Urinary bladder (tissue), 4 donors: ENCODE measurements around the gene DYNC1I2. TPM values are rescaled to one million over a fixed set of nuclear protein-coding genes. Genes with fewer than 3 reads are reported as not detected.

Experiments
- DNase-seq: peaks from one replicate; pipeline ENCODE4 v3.0.0-alpha.2; 2015; ENCODE audit errors: extremely low spot score
- H3K27ac ChIP-seq: one replicate; pipeline ENCODE4 v1.5.1; 2013; ENCODE audit warnings: low read depth, mild to moderate bottlenecking, moderate library complexity
- H3K36me3 ChIP-seq: one replicate; pipeline ENCODE4 v1.6.1; 2013; ENCODE audit warnings: mild to moderate bottlenecking, moderate library complexity; ENCODE audit not compliant: insufficient read depth
- H3K4me1 ChIP-seq: one replicate; pipeline ENCODE4 v1.6.1; 2013; ENCODE audit warnings: mild to moderate bottlenecking, moderate library complexity; ENCODE audit not compliant: insufficient read depth
- H3K4me3 ChIP-seq: one replicate; pipeline ENCODE4 v1.5.1; 2013; ENCODE audit warnings: low read depth, low read length
- WGBS: extraction: QIAGEN DNeasy Blood & Tissue Kit; methylation state at CpG from one replicate; pipeline ENCODE4 v1.1.7; 2013; 5-methylcytosine and 5-hydroxymethylcytosine counted together
- polyA plus RNA-seq: library from polyadenylated mRNA; stranded (reverse); fragments of 200-250 nt; gene quantifications from one replicate; pipeline ENCODE4 v1.2.3, GENCODE V29; 2013
- total RNA-seq: library from RNA; depleted of rRNA; stranded (reverse); fragments of >200 nt; gene quantifications from one replicate; pipeline ENCODE4 v1.2.3, GENCODE V29; 2014
- donor health status: healthy with polysubstance abuse.
- donor health status: healthy.

DYNC1I2 gene
- total and polyA plus RNA-seq, 2 donors: 105 to 147 TPM

DNA sequence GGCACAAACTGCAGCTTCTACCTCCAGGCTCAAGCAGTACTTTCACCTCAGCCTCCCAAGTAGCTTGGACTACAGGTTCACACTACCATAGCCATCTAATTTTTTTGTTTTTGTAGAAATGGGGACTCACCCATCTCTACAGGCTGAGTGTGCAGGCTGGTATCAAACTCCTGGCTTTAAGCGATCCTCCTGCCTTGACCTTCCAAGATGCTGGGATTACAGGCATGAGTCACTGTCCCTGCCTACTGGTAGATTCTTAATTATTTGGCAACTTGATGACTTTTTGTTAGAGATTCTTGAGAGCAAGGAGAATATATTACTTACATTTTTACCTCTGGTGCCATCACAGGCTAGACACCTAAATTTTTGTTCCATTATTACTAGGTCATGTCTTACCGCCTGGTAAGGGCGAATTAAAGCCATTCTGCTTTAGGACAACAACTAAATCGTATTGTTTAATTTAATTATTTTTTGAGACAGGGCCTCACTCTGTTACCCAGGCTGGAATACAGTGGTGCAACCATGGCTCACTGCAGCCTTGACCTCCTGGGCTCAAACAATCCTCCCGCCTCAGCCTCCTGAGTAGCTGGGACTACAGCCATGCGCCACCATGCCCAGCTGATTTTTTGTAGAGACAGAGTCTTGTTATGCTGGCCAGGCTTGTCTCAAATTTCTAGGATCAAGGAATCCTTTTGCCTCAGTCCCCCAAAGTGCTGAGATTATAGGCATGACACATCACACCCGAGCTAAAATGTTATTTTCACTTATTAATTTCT lies 15.7 kb downstream of the DYNC1I2 start:
- Histone ChIP-seq H3K27ac (no peak overlapping the region), H3K4me1 (no peaks in the 10 kb centered on the region), H3K4me3 (no peak overlapping the region), H3K36me3 (no peaks in the 10 kb centered on the region)
- WGBS: 90% methylated on average over 7 of the region's 7 CpGs
- no peak for DNase-seq

DNA sequence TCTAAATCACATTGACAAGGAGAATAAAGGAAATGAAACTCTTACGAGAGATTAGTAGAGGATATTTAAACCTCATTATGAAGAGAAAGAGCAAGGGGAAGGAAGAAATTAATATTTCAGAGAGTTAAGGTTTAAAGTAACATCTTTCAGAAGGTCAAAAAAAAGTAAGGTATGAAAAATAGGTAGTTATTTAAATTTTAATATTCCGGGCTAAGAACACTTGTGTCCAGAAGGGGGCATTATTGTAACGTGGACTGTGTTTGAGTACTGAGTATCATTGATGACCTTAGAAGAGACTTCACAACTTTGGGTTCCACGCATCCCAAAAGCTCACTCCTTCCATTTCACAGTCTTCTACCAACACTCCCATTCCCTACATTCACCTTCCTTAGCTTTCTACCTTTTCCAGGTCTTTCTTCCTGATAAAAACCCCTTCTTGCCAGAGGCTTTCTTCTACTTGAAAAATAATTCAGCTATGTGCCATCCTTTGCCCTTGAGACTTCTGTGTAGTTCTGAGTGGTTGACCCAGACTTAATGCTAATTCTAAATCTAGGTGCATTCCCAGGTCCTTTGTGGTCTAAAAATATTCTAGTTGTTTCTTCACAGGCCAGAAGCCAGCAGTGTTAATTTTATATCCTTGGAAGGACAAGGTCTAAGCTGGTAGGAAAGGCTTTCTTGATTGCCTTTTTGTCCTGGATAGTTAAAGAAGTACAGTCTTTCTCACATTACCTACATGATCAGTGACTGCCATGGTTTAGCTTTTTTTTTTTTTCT lies 16.5 kb downstream of the DYNC1I2 start:
- DNase-seq: no peak
- Histone ChIP-seq H3K27ac (no peak overlapping the region), H3K36me3 (no peaks in the 10 kb centered on the region), H3K4me1 (no peaks in the 10 kb centered on the region), H3K4me3 (no peak overlapping the region)
- 65% methylated on average over 4 of the region's 4 CpGs for WGBS

DNA sequence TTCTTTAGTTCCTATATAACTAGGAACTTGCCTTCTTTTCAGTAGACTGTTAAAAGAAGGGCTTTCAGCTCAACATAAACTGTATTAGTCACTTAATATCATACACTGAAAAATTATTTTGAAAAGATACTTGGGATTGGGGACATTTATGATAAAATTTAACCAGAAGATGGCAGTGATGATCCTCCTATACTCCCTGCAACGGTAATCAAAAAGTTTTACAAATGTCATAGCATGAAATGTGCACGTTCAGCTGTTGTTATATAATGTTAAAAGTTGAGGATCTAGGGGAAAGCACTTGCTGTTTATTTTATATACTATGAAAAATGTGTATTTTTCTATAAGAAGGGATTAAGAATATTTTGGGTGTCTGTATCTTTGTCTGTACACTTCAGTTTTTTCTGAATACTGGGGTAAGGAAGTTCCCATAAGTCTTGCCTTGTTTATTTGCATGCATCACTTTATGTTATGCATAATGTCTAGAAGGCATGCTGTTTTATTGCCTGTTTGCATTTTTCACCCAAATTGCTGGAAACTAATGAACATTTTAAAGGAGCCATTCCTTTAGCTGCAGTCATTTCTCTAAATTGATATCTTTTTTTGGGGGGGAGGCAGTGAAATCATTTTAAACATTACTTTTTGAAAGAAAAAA lies 19.0 kb downstream of the DYNC1I2 start:
- H3K27ac ChIP-seq: no peak overlapping the region
- no peak for DNase-seq
- no peak overlapping the region for H3K4me3 ChIP-seq
- H3K36me3 ChIP-seq: no peaks in the 10 kb centered on the region
- WGBS: 14% methylated on average over 2 of the region's 2 CpGs
- no peaks in the 10 kb centered on the region for H3K4me1 ChIP-seq

DNA sequence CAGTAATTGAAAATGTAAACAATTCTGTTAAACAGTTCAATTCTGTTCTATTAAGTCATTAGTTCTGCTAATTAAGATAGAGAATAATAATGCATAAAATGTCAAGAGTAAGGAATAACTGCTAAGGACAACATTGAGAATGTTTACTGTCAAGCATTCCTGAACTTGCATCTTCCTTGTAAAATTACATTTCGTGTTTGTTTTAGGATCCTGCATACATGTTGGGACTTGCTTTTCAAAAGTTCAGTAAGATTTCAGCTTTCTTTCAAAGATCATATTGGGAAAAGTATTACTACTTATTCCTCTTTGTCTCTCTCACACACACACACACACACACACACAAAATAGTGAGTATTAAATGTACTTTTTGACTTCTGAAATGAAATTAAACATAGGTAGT lies 20.5 kb downstream of the DYNC1I2 start:
- H3K27ac ChIP-seq: no peak overlapping the region
- no peaks in the 10 kb centered on the region for H3K36me3 ChIP-seq
- no peaks in the 10 kb centered on the region for H3K4me1 ChIP-seq
- WGBS: 63% methylated on average over 1 of the region's 1 CpG
- no peak overlapping the region for H3K4me3 ChIP-seq
- no peak for DNase-seq

DNA sequence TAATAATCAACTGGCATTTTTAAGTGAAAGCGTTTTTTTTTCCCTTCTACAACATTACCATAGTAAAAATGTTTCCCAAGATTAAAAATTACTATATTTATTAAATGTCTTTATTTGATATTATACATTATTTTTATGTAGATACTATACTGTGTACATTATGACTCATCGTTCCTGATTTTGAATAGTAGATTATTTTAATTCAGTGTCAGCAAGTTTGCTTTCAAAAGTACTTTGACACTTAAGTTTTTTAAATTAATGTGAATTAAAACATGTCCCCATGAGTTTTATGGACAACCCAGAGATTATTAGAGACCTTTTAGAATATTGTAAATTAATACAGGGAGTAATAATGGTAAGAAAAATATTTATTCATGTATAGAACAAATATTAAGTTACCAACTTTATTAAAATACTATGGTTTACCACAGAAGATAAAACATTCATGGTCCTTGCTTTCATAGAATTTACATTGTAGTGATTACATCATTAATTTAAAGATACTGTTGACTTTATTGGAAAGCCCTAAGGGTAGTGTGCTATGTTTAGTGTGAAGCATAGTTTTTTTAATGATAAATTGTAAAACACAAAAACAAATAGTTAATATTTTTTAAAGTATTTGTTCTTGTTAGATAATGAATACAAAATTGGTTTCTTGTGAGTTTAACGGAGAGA lies 21.9 kb downstream of the DYNC1I2 start:
- no peaks in the 10 kb centered on the region for H3K36me3 ChIP-seq
- no peak for DNase-seq
- H3K27ac ChIP-seq: no peak overlapping the region
- 89% methylated on average over 3 of the region's 3 CpGs for WGBS
- H3K4me3 ChIP-seq: no peak overlapping the region
- no peaks in the 10 kb centered on the region for H3K4me1 ChIP-seq

- no peaks in the 10 kb centered on the region for H3K36me3 ChIP-seq
- DNase-seq: no peak
These were observed 24.1 kb downstream of the DYNC1I2 start for GRCh38 chr2:171711351-171711750.

DNA sequence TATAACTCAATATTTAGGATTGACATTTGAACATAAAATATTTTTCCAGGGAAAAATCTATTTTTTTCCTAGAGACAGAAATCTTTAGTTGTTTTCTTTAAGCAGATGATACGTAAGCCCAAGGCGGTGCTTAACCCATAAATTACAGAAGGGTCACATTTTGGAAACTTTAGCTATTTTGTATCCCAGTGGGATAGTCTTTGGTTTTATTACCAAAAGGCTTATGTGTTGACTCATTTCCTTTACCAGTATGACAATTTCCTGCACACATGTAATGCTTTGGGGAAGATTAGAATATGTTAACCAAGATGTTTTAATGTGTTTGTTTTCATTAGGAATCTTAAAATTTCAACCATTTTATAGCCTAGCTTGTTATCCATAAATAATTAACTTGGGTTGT lies 24.8 kb downstream of the DYNC1I2 start:
- no peak overlapping the region for H3K27ac ChIP-seq
- no peak overlapping the region for H3K4me3 ChIP-seq
- 63% methylated on average over 2 of the region's 2 CpGs for WGBS
- DNase-seq: no peak
- H3K4me1 ChIP-seq: no peaks in the 10 kb centered on the region
- no peaks in the 10 kb centered on the region for H3K36me3 ChIP-seq

More at GRCh38 chr2:171711351-171711750, 24.1 kb downstream of the DYNC1I2 start:
- Histone ChIP-seq H3K27ac (no peak overlapping the region), H3K4me1 (no peaks in the 10 kb centered on the region), H3K4me3 (no peak overlapping the region)

DNA sequence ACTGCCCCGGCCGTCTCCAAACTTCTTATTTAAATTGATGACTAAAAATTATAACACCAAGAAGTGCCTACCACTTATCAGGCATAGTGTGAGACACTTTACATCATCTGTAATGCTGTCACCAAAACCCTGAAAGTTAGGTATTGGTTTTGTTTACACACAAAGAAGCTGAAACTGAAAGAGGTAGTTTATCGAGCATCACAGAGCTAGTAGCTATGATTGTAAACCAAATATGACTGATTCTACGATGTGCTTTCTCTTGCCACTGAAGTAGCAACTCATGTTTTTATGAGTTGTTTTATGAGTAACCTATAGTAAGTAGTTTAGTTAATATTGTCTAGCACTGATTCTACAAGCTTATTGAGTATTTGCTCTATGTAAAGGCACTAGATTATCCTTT lies 31.5 kb downstream of the DYNC1I2 start:
- Histone ChIP-seq H3K4me3 (no peak overlapping the region), H3K4me1 (no peaks in the 10 kb centered on the region), H3K27ac (no peak overlapping the region), H3K36me3 (no peaks in the 10 kb centered on the region)
- no peak for DNase-seq
- WGBS: 93% methylated on average over 4 of the region's 4 CpGs

DNA sequence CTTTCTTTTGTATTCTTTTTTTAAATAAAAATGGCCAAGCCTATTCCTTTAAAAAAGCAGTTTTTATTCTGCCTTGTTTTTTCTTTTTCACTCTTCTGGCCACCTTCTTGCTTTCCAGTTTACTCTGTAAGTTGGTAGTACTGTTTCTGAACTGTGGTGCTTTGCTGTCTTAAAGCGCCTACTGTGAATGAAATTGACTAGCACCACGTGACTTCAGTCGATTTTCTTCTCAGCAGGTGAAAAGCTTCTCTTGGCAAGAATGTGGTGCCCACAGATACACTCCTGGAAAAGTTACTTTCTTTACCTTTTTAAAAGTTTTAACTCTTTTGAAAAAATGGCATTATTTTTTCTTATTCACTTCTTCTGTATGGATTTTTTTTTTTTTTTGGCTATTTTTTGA lies 32.4 kb downstream of the DYNC1I2 start:
- no peaks in the 10 kb centered on the region for H3K4me1 ChIP-seq
- 95% methylated on average over 3 of the region's 3 CpGs for WGBS
- H3K36me3 ChIP-seq: no peaks in the 10 kb centered on the region
- no peak for DNase-seq
- no peak overlapping the region for H3K27ac ChIP-seq
- no peak overlapping the region for H3K4me3 ChIP-seq

DNA sequence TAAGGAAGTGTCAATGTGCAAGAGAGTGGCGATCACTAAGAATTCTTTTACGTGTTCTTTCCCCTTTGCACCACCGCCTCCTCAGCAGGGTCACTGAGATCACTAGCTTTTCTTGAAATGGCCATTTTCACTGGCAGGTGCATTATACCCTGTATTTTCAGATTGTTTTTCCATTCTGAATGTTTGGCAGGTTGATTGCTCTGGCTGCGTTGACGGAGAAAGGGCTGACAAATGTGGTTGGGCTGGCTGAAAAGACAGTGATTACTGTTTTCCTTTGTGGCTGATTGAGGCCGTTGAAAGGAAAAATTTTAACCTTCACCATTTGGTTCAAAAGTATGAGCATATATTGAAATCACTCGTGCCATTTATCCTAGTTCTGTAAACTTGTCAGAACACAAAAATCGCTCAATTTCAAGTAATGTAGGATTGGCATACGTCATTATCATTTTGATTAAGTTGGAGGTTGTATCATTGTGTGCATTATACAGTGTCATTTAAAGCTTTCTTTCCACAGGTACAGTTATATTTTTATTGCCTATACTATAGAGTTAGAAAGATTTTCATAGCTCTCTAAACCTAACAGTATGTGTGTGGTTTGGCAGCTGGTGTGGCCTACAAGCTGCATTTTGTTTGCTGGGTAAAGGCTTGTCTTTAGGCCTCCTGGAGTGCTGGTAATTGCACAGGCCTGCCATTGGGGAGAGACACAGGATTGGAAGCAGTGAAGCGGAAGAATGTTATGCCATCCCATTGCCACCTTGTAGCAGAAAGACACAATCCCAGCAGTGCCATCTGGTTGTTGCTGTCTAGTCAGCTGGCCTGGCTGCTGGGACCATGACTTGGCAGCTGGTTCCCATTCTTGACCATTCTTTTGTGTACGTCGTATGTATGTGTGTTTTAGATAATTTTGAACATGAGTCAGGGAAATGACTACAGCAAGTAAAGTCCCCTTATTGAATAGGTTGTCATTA lies 36.7 kb downstream of the DYNC1I2 start:
- no peak for DNase-seq
- no peak overlapping the region for H3K4me3 ChIP-seq
- WGBS: 88% methylated on average over 12 of the region's 12 CpGs
- H3K27ac ChIP-seq: no peak overlapping the region
- H3K36me3 ChIP-seq: peaks cover 2% of the 10 kb centered on the region
- H3K4me1 ChIP-seq: no peaks in the 10 kb centered on the region

DNA sequence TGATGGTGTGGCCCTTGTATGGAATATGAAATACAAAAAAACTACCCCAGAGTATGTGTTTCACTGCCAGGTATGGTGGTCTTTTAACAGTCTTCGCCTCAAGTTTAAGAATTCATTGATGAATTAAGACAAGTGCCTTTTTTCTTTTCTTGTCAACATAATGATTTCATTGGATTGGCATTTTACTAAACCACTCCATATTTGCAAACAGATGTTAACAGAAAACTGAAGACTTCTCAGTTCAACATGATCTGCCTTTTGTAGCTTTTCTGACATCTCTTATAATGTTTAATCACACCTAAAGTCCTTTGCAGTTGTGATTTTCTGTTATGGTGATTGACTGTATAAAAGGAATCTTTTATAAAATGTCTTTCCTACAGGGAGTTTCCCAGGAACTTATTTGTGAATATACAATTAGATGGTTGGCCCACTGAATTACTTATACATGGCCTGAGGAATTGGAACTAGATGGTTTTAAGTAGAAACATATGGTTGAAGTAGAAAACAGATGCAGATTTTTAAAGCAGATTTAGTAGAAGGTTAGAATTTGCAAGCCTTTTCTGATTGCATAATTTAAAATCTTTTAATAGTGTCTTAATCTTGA lies 39.7 kb downstream of the DYNC1I2 start:
- WGBS: 90% methylated on average over 1 of the region's 1 CpG
- no peak for DNase-seq
- no peaks in the 10 kb centered on the region for H3K4me1 ChIP-seq
- no peak overlapping the region for H3K27ac ChIP-seq
- peaks cover 7% of the 10 kb centered on the region for H3K36me3 ChIP-seq
- no peak overlapping the region for H3K4me3 ChIP-seq
